Naive B cell (primary cell): ENCODE results near the gene ANKK1. TPM values are rescaled to one million over a fixed set of nuclear protein-coding genes. Genes with fewer than 3 reads are reported as not detected.

Experiments used
- ATAC-seq, 2 donors: fragments of 150-1000 bp; cut with Tn5 transposase; 2 replicates each; pipeline ENCODE4 v1.10.0; 2021; ENCODE audit warnings: low read depth in 2 of 2, mild to moderate bottlenecking in 2 of 2, moderate library complexity in 2 of 2
- DNase-seq: peaks from one replicate; pipeline ENCODE4 v3.0.0; 2022
- H3K27ac Mint-ChIP-seq, 6 donors: one replicate each; pipeline ENCODE4 v1.8.0; 2020 to 2022; ENCODE audit warnings: mild to moderate bottlenecking in 6 of 6, mixed read lengths in 6 of 6, moderate library complexity in 5 of 6, inconsistent platforms in 2 of 6
- H3K27me3 Mint-ChIP-seq, 3 donors: one replicate each; pipeline ENCODE4 v1.8.0; 2021 to 2022; ENCODE audit warnings: mixed read lengths in 3 of 3, mild to moderate bottlenecking in 1 of 3
- H3K36me3 Mint-ChIP-seq, 2 donors: one replicate each; pipeline ENCODE4 v1.8.0; 2020 to 2022; ENCODE audit warnings: mixed read lengths in 2 of 2, inconsistent platforms in 1 of 2, mild to moderate bottlenecking in 1 of 2
- H3K4me1 Mint-ChIP-seq, 3 donors: one replicate each; pipeline ENCODE4 v1.8.0; 2020 to 2022; ENCODE audit warnings: mixed read lengths in 3 of 3, inconsistent platforms in 1 of 3, mild to moderate bottlenecking in 1 of 3, moderate library complexity in 1 of 3
- H3K4me3 Mint-ChIP-seq, 8 donors: one replicate each; pipeline ENCODE4 v1.8.0; 2020 to 2022; ENCODE audit warnings: mild to moderate bottlenecking in 8 of 8, mixed read lengths in 8 of 8, moderate library complexity in 8 of 8, inconsistent platforms in 2 of 8
- H3K9me3 Mint-ChIP-seq, 7 donors: one replicate each; pipeline ENCODE4 v1.8.0; 2020 to 2022; ENCODE audit warnings: mixed read lengths in 7 of 7, mild to moderate bottlenecking in 5 of 7, inconsistent platforms in 2 of 7, moderate library complexity in 1 of 7
- polyA plus RNA-seq, 6 donors: library from polyadenylated mRNA; unstranded; fragments of 300-500 nt; fragmentation: Illumina TruSeq; gene quantifications; one replicate each; pipeline ENCODE4 v1.2.3, GENCODE V29; 2021; ENCODE audit warnings: low read depth in 6 of 6

The ANKK1 gene
- polyA plus RNA-seq, 6 donors from 2014 or later: 0.11 to 0.26 TPM; not detected in 4

DNA sequence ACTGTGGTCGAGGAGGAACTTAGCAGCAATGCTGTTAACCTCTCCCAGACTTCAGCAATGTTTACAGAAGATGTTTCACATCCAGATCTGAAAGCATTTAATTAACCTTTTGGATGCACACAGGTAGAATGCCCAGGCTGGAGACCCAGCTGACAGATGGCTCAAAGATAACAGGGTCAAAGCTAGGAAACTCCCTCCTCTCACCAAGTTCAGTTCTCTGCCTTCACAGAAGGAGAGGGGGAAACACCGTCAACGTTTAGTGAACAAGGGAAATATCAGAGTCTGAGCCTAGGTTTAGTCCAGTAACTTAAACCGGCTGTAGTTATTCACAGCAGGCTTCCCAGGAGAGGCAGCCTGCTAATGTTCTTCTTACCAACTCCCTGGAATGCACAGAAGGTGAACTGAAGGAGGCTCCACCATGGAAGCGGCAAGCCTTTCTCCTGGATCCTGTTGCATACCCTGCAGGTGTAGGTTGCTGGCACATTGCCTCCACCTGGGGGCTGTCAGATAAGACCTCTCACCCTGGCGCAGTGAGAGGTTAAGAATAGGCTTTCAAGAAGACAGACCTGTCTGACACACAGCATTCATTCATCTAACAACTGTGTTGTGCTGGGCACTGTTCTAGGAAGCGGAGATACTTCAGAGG, 23.5 kb upstream of the ANKK1 start:
- Mint-ChIP-seq H3K4me1 (no peaks in the 10 kb centered on the region), H3K27ac (no peak overlapping the region), H3K27me3 (peaks cover 0 to 5% (median 0%) of the 10 kb centered on the region in 3 donors), H3K36me3 (peaks cover 27 to 48% of the 10 kb centered on the region in 2 donors), H3K4me3 (no peak overlapping the region), H3K9me3 (no peaks in the 10 kb centered on the region)
- no peak for DNase-seq
- no peak for ATAC-seq

DNA sequence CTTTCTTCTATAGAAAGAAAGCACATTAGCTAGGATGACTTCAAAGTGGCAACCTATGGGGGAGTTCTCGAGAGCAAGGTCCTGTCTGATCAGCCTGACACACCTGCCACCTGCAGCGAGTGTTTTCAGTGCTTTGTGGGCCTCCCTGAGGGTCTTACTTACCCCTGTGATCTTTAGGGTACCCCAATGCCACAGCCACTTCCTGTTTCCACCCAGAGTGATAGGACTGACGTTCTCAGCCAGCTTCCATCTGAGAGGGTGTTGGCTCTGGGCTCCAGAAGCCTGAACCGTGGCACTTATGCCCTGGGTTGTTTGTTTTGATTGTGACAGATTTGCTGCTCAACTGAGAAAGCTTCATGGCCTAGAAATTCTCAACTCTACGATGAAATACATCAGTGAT, 21.7 kb upstream of the ANKK1 start:
- H3K36me3 Mint-ChIP-seq: peaks cover 17 to 37% of the 10 kb centered on the region in 2 donors
- DNase-seq: no peak
- ATAC-seq: no peak
- no peaks in the 10 kb centered on the region for H3K9me3 Mint-ChIP-seq
- no peak overlapping the region for H3K4me3 Mint-ChIP-seq
- H3K27ac Mint-ChIP-seq: peak overlapping the region in 1 of 6 donors; percentile 26
- no peaks in the 10 kb centered on the region for H3K4me1 Mint-ChIP-seq
- H3K27me3 Mint-ChIP-seq: peaks cover 0 to 5% (median 0%) of the 10 kb centered on the region in 3 donors

DNA sequence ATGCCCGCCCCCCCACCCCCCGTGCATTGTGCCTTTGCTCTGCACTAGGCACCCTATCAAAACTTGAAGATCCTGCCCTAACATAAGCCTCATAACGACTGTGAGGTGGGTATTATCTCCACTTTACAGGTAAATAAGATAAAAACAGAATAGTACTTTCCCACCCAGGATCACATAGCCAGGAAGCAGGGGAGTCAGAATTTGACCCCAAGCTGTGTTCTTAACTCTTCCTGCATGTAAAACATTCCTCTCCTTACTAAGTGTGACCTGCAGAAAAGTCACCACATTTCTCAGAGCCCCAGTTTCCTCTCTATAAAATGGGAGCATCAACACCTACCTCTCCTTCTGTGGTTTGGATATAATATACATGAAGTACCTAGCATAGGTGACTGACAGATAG, 18.2 kb upstream of the ANKK1 start:
- peaks cover 23 to 27% of the 10 kb centered on the region in 2 donors for H3K36me3 Mint-ChIP-seq
- H3K4me3 Mint-ChIP-seq: no peak overlapping the region
- no peaks in the 10 kb centered on the region for H3K9me3 Mint-ChIP-seq
- peaks cover 0 to 5% (median 0%) of the 10 kb centered on the region in 3 donors for H3K27me3 Mint-ChIP-seq
- H3K27ac Mint-ChIP-seq: no peak overlapping the region
- H3K4me1 Mint-ChIP-seq: no peaks in the 10 kb centered on the region
- ATAC-seq (no peak), DNase-seq (no peak)

DNA sequence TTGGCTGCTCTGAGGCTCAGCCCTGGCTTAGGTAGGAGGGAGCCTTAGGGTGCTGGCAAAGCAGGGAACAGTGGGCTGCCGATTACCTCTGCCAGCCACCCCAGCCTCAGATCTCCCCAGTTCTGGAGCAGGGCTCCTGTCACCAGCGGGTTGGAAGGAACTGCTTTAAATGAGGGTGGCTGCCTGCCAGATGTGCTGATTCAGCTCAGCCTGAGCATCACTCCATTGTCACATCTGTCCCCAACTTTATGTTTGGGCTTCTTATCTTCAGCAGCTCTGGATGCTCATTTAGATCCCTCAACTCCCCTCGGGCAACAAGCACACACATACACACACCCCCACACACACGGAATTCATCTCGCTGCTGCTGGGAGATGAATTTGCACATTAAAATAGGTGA, 16.9 kb upstream of the ANKK1 start:
- peak overlapping the region in 1 of 6 donors; percentile 71 for H3K27ac Mint-ChIP-seq
- no peak for ATAC-seq

DNA sequence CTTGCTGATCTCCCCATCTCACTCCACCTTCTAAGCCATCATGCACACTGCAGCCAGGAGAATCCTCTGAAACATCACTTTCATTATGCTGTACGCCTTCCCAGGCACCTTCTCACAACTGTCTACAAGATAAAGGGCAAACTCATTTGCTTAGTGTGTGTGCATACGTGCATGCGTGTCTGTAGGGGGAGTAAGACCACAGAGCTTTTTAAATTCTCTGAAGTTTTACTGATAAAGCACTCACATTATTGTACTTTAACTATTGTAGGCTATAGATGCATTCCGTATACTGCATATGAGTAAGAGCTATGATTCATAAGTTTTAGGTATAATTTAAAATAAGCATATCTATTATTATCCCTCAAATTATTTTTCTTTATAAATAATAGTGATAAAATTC, 15.3 kb upstream of the ANKK1 start:
- Mint-ChIP-seq H3K9me3 (peaks cover 0 to 3% (median 0%) of the 10 kb centered on the region in 7 donors), H3K27ac (peak overlapping the region in 2 of 6 donors; percentile 12 to 79), H3K36me3 (peaks cover 17 to 20% of the 10 kb centered on the region in 2 donors), H3K27me3 (peaks cover 0 to 5% (median 0%) of the 10 kb centered on the region in 3 donors), H3K4me3 (no peak overlapping the region), H3K4me1 (peaks cover 17 to 22% (median 20%) of the 10 kb centered on the region in 3 donors)
- no peak for ATAC-seq
- no peak for DNase-seq

More for the DNA sequence above, 16.9 kb upstream of the ANKK1 start:
- H3K27me3 Mint-ChIP-seq: peaks cover 0 to 5% (median 0%) of the 10 kb centered on the region in 3 donors
- H3K4me3 Mint-ChIP-seq: no peak overlapping the region
- peaks cover 5% of the 10 kb centered on the region in 3 donors for H3K4me1 Mint-ChIP-seq
- peaks cover 0 to 3% (median 0%) of the 10 kb centered on the region in 7 donors for H3K9me3 Mint-ChIP-seq
- no peak for DNase-seq
- H3K36me3 Mint-ChIP-seq: peaks cover 23 to 25% of the 10 kb centered on the region in 2 donors

DNA sequence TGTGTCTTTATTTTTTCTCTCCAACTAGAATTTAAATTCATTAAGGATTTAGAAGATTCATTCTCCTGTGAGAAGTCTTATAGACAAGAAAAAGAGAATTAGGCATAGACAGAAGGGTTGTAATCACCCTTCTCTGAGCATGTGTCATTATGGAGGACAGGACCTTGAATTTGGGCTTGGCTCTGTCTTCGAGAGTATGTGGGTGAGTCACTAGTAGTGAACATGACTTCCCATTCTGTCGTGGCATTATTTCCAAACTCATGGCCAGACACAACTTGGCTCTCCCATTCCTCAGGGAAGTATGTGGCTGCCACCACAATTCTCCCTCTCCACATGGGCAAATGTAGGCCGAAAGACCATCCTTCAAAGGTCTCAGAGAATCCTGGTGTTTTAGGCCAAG, 14.3 kb upstream of the ANKK1 start:
- H3K9me3 Mint-ChIP-seq: peaks cover 0 to 3% (median 0%) of the 10 kb centered on the region in 7 donors
- peak overlapping the region in 2 of 6 donors; percentile 39 to 95 for H3K27ac Mint-ChIP-seq
- no peak overlapping the region for H3K4me3 Mint-ChIP-seq
- no peak for ATAC-seq
- H3K4me1 Mint-ChIP-seq: peaks cover 20 to 31% (median 22%) of the 10 kb centered on the region in 3 donors
- no peak for DNase-seq
- H3K36me3 Mint-ChIP-seq: peaks cover 16 to 21% of the 10 kb centered on the region in 2 donors
- peaks cover 0 to 5% (median 0%) of the 10 kb centered on the region in 3 donors for H3K27me3 Mint-ChIP-seq

DNA sequence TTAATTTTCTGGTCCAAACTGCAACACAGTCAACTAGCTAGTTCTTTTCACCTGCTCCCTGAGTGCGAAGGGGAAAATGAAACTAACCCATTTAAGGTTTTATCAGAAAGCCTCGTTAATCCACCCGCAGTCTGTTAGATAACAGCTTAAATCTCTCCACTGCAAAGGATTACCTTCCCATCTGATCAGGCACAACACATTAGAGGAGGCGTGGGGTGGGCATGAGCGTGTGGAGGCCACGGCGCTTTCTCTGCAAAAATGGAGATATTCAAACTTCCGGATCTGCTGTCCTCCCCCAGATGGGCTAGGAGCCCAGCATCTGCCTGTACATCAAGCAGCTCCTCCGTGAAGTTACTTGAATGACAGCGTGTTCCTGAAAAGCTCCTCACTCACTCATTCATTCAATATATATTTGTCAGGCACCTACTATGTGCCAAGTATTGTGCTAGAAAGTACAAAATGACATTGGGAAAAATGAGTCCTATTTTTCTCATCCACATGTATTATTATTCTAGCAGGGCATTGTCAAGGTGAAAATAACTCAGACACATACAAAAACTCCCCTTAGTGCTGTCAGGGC, 13.5 kb upstream of the ANKK1 start:
- no peaks in the 10 kb centered on the region for H3K27me3 Mint-ChIP-seq
- DNase-seq (no peak), ATAC-seq (no peak)
- no peak overlapping the region for H3K4me3 Mint-ChIP-seq
- H3K4me1 Mint-ChIP-seq: peaks cover 20 to 31% (median 22%) of the 10 kb centered on the region in 3 donors
- H3K27ac Mint-ChIP-seq: peak overlapping the region in 4 of 6 donors; percentile 18 to 95 (median 66)
- peaks cover 0 to 3% (median 0%) of the 10 kb centered on the region in 7 donors for H3K9me3 Mint-ChIP-seq
- peaks cover 16% of the 10 kb centered on the region in 2 donors for H3K36me3 Mint-ChIP-seq

DNA sequence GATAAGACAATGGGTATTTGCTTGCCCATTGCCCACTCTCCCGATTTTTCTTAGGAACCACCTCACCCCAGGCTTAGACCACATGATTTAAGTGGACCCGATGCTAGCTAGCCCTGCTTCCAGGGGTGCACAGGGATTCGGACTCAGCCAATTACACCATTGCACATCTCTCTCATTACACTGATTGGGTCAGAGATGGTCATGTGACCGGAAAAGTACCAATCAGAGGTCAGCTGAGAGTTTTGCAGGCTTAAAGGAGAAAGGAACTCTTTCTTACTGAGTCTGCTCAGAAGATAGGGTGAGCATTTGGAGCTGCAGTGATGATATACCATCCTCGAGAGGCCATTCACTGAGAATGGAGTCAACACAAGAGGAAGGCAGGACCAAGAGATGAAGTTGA, 12.2 kb upstream of the ANKK1 start:
- H3K9me3 Mint-ChIP-seq: peaks cover 0 to 5% (median 2%) of the 10 kb centered on the region in 7 donors
- peak overlapping the region in 2 of 8 donors; percentile 4 to 78 for H3K4me3 Mint-ChIP-seq
- peaks cover 20 to 31% (median 22%) of the 10 kb centered on the region in 3 donors for H3K4me1 Mint-ChIP-seq
- no peak for ATAC-seq
- peak overlapping the region; percentile 12 to 98 (median 94) for H3K27ac Mint-ChIP-seq
- H3K36me3 Mint-ChIP-seq: peaks cover 20 to 22% of the 10 kb centered on the region in 2 donors
- H3K27me3 Mint-ChIP-seq: no peaks in the 10 kb centered on the region
- no peak for DNase-seq

DNA sequence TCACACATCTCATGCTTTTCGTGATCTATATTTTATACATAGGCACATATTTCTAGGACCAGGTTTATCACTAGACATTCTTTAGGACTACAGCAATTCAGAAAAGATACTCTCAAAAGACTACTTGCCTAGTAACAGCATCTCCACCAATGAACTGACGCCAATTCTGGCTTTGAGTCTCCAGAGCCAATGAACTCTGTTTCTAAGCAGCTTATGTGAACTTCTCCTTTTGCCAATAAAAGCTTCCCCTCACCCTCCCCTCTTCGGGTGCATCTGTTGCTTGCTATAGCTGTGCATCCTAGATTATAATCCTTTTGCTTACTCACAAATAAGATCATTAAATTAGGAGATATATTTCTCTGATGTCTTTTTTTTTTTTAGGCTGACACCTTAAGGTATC, 11.4 kb upstream of the ANKK1 start:
- H3K4me3 Mint-ChIP-seq: peak overlapping the region in 5 of 8 donors; percentile 17 to 78 (median 45)
- H3K9me3 Mint-ChIP-seq: peaks cover 0 to 7% (median 2%) of the 10 kb centered on the region in 7 donors
- DNase-seq: peak; percentile 61

DNA sequence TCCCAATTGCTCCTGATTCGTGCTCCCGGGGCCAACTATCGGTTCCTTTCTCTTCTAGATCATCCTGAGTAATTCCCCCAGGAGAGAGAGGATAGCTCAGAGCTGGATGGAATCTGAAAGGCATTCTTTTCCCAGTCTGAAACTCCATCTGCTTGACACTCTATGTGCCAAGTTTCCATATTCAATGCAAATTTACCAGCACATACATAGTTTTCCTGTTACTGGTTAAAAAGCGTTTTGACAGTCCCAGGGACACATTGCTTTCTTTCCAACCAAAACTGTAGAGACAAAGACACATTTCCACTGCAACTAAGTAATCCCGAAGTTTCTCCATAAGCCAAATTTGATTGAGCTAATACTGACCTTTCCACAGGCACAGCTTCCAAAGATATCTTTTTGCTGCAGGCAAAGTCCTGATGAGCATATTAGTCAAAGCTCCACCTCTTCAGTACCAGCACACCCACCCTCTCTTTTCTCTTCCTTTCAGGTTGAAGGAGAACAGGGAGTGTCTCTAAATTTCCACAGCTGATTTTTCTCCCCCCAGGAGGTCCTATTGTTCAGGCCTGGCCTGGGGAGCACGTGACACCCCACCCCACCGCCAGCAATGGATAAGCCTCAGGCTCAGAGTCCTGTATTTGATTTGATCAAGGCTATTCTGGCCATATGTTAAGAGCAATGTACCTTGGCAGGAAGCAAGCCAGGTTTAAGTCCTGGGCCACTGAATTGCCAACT, 9.7 kb upstream of the ANKK1 start:
- Mint-ChIP-seq H3K36me3 (peaks cover 20% of the 10 kb centered on the region in 2 donors), H3K27me3 (no peaks in the 10 kb centered on the region), H3K4me1 (peaks cover 20 to 31% (median 22%) of the 10 kb centered on the region in 3 donors), H3K27ac (peak overlapping the region; percentile 41 to 97 (median 87)), H3K4me3 (no peak overlapping the region), H3K9me3 (peaks cover 0 to 7% (median 2%) of the 10 kb centered on the region in 7 donors)
- no peak for ATAC-seq
- DNase-seq: no peak

More for the DNA sequence above, 11.4 kb upstream of the ANKK1 start:
- H3K4me1 Mint-ChIP-seq: peaks cover 20 to 31% (median 22%) of the 10 kb centered on the region in 3 donors
- peak overlapping the region; percentile 84 to 98 (median 94) for H3K27ac Mint-ChIP-seq
- peak; percentile 99 for ATAC-seq
- peaks cover 21 to 23% of the 10 kb centered on the region in 2 donors for H3K36me3 Mint-ChIP-seq
- no peaks in the 10 kb centered on the region for H3K27me3 Mint-ChIP-seq

DNA sequence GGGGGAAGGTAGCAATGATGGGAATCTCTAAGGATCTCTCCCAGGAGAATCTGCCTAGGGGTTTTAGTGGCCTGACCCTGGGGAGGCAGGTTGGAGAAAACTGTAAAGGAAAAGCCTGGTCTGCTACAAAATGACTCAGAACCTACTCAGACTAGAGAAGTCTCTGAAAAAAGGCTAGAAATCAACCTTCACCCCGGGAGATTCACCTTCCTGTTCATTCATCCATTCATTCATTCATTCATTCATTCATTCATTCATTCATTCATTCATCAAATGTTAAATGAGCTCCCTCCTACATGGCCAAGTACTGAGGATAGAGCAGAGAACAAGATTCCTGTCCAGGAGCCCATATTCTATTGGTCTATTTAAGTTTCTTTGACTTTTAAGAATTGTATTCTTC, 8.9 kb upstream of the ANKK1 start:
- Mint-ChIP-seq H3K27me3 (no peaks in the 10 kb centered on the region), H3K27ac (peak overlapping the region in 3 of 6 donors; percentile 13 to 87 (median 76)), H3K4me1 (peaks cover 20 to 31% (median 22%) of the 10 kb centered on the region in 3 donors), H3K9me3 (peaks cover 0 to 7% (median 2%) of the 10 kb centered on the region in 7 donors), H3K36me3 (peaks cover 12 to 16% of the 10 kb centered on the region in 2 donors), H3K4me3 (no peak overlapping the region)
- ATAC-seq: no peak
- no peak for DNase-seq

DNA sequence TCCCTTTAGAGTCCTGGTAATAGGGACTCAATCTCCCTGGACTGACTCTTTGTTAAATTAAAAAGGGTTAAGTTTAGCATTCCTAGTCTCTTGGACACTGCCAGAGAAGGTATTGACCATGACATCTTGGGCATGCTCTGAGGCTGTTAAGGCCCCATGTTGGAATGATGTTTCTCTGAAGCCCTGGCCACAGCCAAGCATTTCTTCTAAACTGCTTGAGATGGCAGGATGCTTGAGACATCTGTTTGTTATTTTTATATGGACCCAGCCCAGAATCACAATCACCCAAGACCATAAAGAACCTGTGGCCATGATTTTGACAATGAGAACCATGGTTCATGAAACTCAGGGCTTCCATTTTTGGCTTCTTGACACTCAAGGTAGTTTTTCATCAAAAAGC, 5.5 kb upstream of the ANKK1 start:
- H3K4me1 Mint-ChIP-seq: peaks cover 0 to 11% (median 6%) of the 10 kb centered on the region in 3 donors
- H3K4me3 Mint-ChIP-seq: no peak overlapping the region
- H3K9me3 Mint-ChIP-seq: peaks cover 0 to 7% (median 0%) of the 10 kb centered on the region in 7 donors
- no peak for ATAC-seq
- no peak overlapping the region for H3K27ac Mint-ChIP-seq
- DNase-seq: no peak
- peaks cover 10 to 24% of the 10 kb centered on the region in 2 donors for H3K36me3 Mint-ChIP-seq
- H3K27me3 Mint-ChIP-seq: peaks cover 0 to 10% (median 8%) of the 10 kb centered on the region in 3 donors

DNA sequence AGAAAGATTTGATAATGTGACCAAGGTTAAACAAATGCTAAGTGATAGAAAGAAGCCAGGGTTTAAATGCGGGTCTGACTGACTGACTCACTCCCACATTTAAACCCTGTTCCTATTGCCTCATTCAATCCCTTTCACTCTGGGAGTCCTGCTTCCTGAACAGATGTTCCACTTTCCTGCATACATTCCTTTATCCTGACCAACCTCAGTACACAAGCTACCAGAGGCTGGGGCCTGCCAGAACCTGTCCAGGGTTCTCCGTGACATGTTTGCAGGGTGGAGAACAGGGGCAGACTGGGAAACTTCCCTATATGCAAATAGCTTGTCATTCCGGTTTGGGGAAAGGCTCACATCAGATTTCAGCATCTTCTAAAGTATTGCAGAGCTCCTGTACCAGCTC, 3.0 kb upstream of the ANKK1 start:
- ATAC-seq (no peak), DNase-seq (no peak)
- Mint-ChIP-seq H3K4me3 (no peak overlapping the region), H3K27ac (no peak overlapping the region), H3K4me1 (no peaks in the 10 kb centered on the region), H3K9me3 (peaks cover 0 to 7% (median 0%) of the 10 kb centered on the region in 7 donors), H3K27me3 (peaks cover 0 to 13% (median 8%) of the 10 kb centered on the region in 3 donors), H3K36me3 (peaks cover 10 to 14% of the 10 kb centered on the region in 2 donors)
